ENCODE measurements around the gene NHEJ1.
A peak's percentile ranks its signal among the peaks of the same experiment; 100 is the strongest.

Gene NHEJ1

GRCh38 chr2:219181531-219181930, 20.9 kb upstream of the NHEJ1 start:
- no peak for DNase-seq

GRCh38 chr2:219180961-219181360, 20.3 kb upstream of the NHEJ1 start:
- no peak for DNase-seq

DNA sequence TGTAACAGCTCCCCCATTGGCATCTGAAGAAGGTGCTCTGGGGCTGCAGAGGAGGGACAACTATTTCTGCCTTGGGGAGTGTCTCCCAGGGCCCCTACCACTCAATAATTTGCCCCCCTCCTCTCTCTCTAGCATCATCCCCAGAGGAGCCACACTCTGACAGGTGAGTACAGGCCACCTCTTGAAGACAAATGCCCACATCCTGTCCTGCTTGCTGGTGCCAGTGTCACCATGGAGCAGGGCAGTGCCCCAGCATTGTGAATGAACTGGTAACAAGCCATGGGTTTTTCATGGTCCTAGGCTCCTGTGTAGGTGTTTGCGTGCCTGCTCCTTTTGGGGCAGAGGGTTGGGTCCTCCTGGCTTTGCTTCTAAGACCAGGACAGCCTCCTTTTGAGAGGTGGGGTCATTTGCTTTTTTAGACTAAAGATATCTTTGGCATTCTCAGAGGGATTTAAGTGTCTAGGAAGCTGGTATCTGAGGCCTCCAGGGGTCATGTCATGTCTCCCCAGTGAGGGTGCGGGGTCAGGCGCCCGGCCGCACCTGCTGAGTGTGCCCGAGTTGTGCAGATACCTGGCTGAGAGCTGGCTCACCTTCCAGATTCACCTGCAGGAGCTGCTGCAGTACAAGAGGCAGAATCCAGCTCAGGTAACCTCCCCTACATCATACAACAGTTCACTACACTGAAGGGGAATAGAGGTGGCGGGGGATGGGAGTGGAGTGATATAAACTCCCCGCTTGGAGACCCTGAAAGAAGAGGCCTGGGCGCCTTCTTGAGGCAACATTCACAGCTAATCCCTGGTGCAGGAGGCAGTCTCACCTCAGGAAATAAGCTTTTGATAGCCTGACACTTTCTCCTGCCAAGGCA, 19.2 kb upstream of the NHEJ1 start:
- DNase-seq, result no peak

DNA sequence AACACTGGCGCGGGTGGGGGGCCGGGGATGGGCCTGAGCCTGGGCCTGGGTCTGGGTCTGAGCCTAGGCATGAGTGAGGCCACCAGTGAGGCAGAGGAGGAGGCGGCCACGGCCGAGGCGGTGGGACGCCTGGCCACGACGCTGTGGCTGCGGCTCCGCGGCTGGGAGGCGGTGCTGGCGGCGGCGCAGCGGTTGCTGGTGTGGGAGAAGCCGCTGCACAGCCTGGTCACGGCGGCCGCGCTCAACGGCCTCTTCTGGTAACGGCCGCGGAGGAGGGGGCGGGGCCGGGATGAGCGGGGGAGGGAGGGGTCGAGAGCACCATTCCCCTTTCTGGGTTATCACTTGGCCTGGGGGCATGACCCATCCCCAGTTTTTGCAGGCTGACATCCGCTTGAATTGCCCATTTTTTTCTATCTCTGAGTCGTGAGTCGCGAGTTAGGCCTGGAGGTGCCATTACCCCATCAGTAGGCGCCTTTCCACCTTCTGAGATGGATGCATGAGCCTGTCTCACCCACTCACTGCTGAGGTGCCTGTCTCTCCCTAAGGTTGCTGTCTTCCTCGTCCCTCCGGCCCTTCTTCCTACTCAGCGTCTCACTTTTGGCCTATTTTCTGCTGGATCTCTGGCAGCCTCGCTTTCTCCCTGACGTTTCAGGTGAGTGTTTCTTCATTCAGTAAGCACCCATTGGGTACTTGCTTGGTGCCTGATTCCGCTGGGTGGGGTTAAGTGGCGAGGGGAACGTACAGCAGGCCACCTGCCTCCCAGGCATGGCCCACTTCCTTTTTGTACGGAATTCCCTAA, 18.0 kb upstream of the NHEJ1 start:
- DNase-seq, result peak; percentile 21

- peak; percentile 78 for DNase-seq
Measured at GRCh38 chr2:219177552-219178376, 17.1 kb upstream of the NHEJ1 start, which contains the start of gene RETREG2. TSS of gene RETREG2 (plus strand) at chr2:219178275. CDS start at chr2:219178353, 78 bp downstream.

- DNase-seq, result peak; percentile 87
Measured at GRCh38 chr2:219176818-219177551, 16.4 kb upstream of the NHEJ1 start, which contains the start of gene CNPPD1. TSS of gene CNPPD1 (minus strand) at chr2:219176925. CDS start at chr2:219176828, 97 bp downstream.

GRCh38 chr2:219175928-219176817, 15.6 kb upstream of the NHEJ1 start:
- DNase-seq, result peak; percentile 22

DNA sequence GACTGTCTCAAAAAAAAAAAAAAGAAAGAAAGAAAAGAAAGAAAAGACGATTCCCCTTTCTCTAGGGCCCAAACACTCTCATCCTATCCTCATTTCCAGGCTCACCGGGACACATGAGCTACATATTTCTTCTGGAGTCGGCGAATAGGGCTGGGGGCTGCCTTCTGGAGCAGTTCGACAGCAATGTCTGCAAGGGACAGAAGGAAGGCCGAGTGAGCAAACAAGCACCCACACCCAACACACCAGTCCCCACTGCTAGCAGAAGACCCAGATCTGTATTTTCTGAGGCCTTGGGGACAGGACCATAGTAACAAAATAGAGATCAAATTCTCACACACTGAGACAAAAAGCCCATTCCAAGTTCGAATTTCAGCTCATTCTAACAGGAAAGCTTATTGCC, 14.9 kb upstream of the NHEJ1 start:
- no peak for DNase-seq

DNA sequence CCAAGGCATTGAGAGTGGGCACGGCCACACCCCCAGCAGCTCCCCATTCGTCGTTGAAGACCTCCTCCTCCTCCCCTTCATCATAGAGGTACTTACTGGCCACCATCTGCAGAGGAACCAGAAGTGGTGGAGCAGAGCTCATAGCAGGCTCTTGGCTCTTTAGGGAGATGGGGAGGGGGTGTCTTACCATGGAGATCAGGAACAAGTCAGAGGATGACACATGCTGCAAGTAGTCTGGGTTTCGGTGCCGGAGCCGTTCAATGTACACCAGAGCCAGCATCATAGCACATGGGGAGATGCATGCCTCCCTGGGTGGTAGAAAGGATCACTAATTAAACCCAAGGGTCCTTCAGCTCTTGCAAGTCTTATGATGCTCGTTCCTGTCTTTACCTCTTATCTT, 14.2 kb upstream of the NHEJ1 start:
- DNase-seq, result no peak

DNA sequence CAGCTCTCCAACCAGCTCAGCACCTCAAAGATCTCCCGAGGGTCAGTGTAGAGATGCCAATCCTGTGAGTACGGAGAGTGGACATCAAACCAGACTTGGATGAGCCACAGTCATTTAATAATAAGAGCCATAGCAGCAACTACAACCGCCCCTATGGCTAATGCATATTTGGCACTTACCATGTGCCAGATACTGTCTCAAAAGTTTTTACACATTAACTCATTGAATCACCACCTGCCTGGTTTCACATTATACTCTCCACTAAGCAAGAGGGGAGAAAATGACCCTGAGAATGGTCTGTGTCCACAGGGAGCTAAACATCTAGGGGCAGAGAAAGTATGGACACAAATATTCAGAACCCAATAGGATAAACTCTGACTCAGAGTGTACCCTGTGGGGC, 13.5 kb upstream of the NHEJ1 start:
- DNase-seq, result no peak

- DNase-seq, result no peak
Measured at GRCh38 chr2:219173176-219173575, 12.6 kb upstream of the NHEJ1 start.

- DNase-seq, result no peak
Measured at GRCh38 chr2:219172231-219173154, 11.9 kb upstream of the NHEJ1 start.

DNA sequence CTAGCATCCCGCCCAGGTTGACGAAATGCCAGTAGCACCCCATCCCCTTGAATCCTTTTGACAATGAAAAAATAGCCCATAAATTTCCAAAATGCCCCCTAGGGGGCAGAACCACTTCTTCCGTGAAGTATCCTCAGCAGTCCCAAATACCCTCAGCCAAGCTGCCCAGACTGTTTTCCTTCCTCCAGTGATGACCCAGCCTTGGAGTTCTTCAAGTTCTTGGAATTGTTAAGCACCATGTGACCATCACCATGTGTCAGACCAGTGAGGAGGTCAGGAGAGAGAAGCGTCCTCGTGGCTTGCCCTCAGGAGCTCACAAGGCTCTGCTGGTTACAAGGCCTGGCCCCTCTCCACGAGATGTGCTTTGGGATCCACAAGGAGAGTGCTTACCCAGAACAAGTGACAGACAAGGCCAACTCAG, 10.6 kb upstream of the NHEJ1 start:
- no peak for DNase-seq

DNA sequence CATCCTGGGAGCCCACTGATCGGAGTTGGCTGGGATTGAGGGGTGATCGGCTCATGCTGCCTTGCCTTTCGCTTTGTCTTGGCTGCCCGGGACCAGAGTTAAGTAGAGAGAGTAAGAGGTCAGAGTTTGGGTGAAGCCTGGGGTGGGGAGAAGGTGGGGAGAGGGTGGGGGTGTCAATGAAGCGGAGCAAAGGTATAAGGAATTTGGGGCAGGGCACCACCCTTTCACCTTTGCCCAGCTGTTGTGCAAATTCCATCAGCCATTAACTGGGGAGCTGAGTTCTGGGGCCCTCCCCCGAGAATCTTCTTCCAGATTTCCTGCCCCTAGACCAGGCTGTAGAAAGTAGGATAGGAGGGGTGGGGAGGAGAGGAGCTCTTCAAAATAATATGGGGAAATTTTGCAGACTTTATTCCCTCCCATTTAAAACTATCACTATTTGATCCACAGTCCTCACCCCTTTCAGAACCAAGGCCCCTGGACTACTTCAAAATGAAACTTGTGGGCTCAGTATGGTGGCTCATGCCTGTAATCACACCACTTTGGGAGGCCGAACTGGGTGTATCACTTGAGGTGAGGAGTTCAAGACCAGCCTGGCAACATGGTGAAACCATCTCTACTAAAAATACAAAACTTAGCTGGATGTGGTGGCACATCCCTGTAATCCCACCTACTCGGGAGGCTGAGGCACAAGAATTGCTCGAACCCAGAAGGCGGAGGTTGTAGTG, 9.5 kb upstream of the NHEJ1 start, which contains the start of gene SLC23A3:
Gene SLC23A3 (minus strand): TSS at position 100 of the 725 bp plus-strand sequence. CDS start 45 bp downstream, at position 55.
- DNase-seq, result no peak

GRCh38 chr2:219168932-219169331, 8.3 kb upstream of the NHEJ1 start:
- DNase-seq, result no peak

DNA sequence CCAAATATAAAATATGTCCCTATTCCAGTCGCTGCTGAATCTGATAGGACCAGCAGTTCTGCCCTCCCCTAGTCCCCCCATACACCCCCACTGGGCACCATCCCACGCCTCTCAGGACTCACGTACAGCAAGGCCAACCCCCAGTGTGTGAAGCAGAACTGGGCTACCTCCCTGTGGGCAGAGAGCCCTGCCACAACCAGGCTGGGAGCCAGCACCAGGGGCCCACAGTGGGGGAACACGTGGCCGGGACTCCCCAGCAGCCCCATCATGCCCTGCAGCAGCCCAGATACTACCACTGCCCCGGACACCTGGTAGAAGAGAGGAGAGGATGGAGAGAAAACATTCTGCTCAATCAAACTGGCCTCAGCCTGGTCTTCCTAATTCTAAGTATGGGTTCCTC, 7.9 kb upstream of the NHEJ1 start:
- no peak for DNase-seq

- DNase-seq, result no peak
Measured at GRCh38 chr2:219167997-219168396, 7.4 kb upstream of the NHEJ1 start.

- no peak for DNase-seq
Measured at GRCh38 chr2:219165058-219165911, 4.7 kb upstream of the NHEJ1 start.
